ENCODE data around the gene JPH4.
A peak's percentile ranks its signal among the peaks of the same experiment; 100 is the strongest.

JPH4 gene

GRCh38 chr14:23568600-23569331, 9.8 kb downstream of the JPH4 start:
- Histone ChIP-seq H3K56ac (ENCODE audit: low read length) (peak overlapping the region; percentile 8), H3K23ac (ENCODE audit: low read length) (no peak overlapping the region), H3K4me1 (ENCODE audit: control insufficient read depth, low read depth, low read length) (peaks cover 3% of the 10 kb centered on the region), H3K4me2 (ENCODE audit: low read length) (no peak overlapping the region), H4K5ac (ENCODE audit: low read length) (no peak overlapping the region), H3K18ac (ENCODE audit: low read length) (no peak overlapping the region), H3K4ac (ENCODE audit: low read depth, low read length) (no peak overlapping the region), H3K36me3 (ENCODE audit: control insufficient read depth, insufficient read depth, low read length) (no peaks in the 10 kb centered on the region), H2AK5ac (ENCODE audit: low read length) (no peak overlapping the region), H3K79me2 (ENCODE audit: control insufficient read depth, insufficient read depth, low read length) (no peaks in the 10 kb centered on the region), H2BK5ac (ENCODE audit: low read length) (no peak overlapping the region), H2BK120ac (ENCODE audit: low read depth, low read length) (no peak overlapping the region), H3K27ac (ENCODE audit: low read depth, low read length) (no peak overlapping the region), H4K8ac (ENCODE audit: low read depth, low read length) (no peak overlapping the region), H3K9ac (ENCODE audit: low read length) (peak overlapping the region; percentile 51), H3K4me3 (ENCODE audit: low read length) (no peak overlapping the region), H2BK15ac (replicated peaks; ENCODE audit: low read depth) (no peak overlapping the region), H3K79me1 (ENCODE audit: low read length) (peaks cover 8% of the 10 kb centered on the region), H3K27me3 (ENCODE audit: insufficient read depth, low read length, poor library complexity) (no peaks in the 10 kb centered on the region)
- WGBS (ENCODE audit: extremely low coverage, insufficient coverage, low lambda C conversion rate) = no CpG with 5 or more reads among the region's 6 CpGs
- peak; percentile 67 for DNase-seq

- Histone ChIP-seq H3K27ac (ENCODE audit: low read depth, low read length) (no peak overlapping the region), H3K36me3 (ENCODE audit: control insufficient read depth, insufficient read depth, low read length) (no peaks in the 10 kb centered on the region), H4K8ac (ENCODE audit: low read depth, low read length) (no peak overlapping the region), H3K4me1 (ENCODE audit: control insufficient read depth, low read depth, low read length) (peaks cover 3% of the 10 kb centered on the region), H3K56ac (ENCODE audit: low read length) (peak overlapping the region; percentile 50), H2AK5ac (ENCODE audit: low read length) (no peak overlapping the region), H3K23ac (ENCODE audit: low read length) (no peak overlapping the region), H2BK15ac (replicated peaks; ENCODE audit: low read depth) (no peak overlapping the region), H3K4me3 (ENCODE audit: low read length) (no peak overlapping the region), H3K4ac (ENCODE audit: low read depth, low read length) (no peak overlapping the region), H4K5ac (ENCODE audit: low read length) (no peak overlapping the region), H3K4me2 (ENCODE audit: low read length) (no peak overlapping the region), H3K79me2 (ENCODE audit: control insufficient read depth, insufficient read depth, low read length) (no peaks in the 10 kb centered on the region), H2BK120ac (ENCODE audit: low read depth, low read length) (no peak overlapping the region), H3K79me1 (ENCODE audit: low read length) (peaks cover 8% of the 10 kb centered on the region), H3K9ac (ENCODE audit: low read length) (peak overlapping the region; percentile 51), H3K18ac (ENCODE audit: low read length) (no peak overlapping the region), H3K27me3 (ENCODE audit: insufficient read depth, low read length, poor library complexity) (no peaks in the 10 kb centered on the region), H2BK5ac (ENCODE audit: low read length) (no peak overlapping the region)
- DNase-seq = no peak
- no CpG with 5 or more reads among the region's 2 CpGs for WGBS (ENCODE audit: extremely low coverage, insufficient coverage, low lambda C conversion rate)
These were observed 10.5 kb downstream of the JPH4 start for GRCh38 chr14:23568021-23568599.

- H3K36me3 ChIP-seq (ENCODE audit: control insufficient read depth, insufficient read depth, low read length) = peaks cover 2% of the 10 kb centered on the region
- peak within 1 kb of the TSS; percentile 7 for H3K18ac ChIP-seq (ENCODE audit: low read length)
- DNase-seq = peak; percentile 93
- peaks cover 3% of the 10 kb centered on the region for H3K4me1 ChIP-seq (ENCODE audit: control insufficient read depth, low read depth, low read length)
- peak within 1 kb of the TSS; percentile 84 for H3K4me2 ChIP-seq (ENCODE audit: low read length)
- no peak within 1 kb of the TSS for H3K23ac ChIP-seq (ENCODE audit: low read length)
- H3K56ac ChIP-seq (ENCODE audit: low read length) = peak within 1 kb of the TSS; percentile 98
- H3K27me3 ChIP-seq (ENCODE audit: insufficient read depth, low read length, poor library complexity) = no peaks in the 10 kb centered on the region
- H2BK15ac ChIP-seq (replicated peaks; ENCODE audit: low read depth) = no peak within 1 kb of the TSS
- no peak within 1 kb of the TSS for H4K5ac ChIP-seq (ENCODE audit: low read length)
- H2BK5ac ChIP-seq (ENCODE audit: low read length) = peak within 1 kb of the TSS; percentile 84
- no peak within 1 kb of the TSS for H2AK5ac ChIP-seq (ENCODE audit: low read length)
- peak within 1 kb of the TSS; percentile 94 for H3K9ac ChIP-seq (ENCODE audit: low read length)
- H4K8ac ChIP-seq (ENCODE audit: low read depth, low read length) = no peak within 1 kb of the TSS
- no peak within 1 kb of the TSS for H3K4ac ChIP-seq (ENCODE audit: low read depth, low read length)
- peaks cover 8% of the 10 kb centered on the region for H3K79me1 ChIP-seq (ENCODE audit: low read length)
- WGBS (ENCODE audit: extremely low coverage, insufficient coverage, low lambda C conversion rate) = no CpG with 5 or more reads among the region's 53 CpGs
- H2BK120ac ChIP-seq (ENCODE audit: low read depth, low read length) = no peak within 1 kb of the TSS
- H3K79me2 ChIP-seq (ENCODE audit: control insufficient read depth, insufficient read depth, low read length) = no peaks in the 10 kb centered on the region
- peak within 1 kb of the TSS; percentile 91 for H3K4me3 ChIP-seq (ENCODE audit: low read length)
- peak within 1 kb of the TSS; percentile 51 for H3K27ac ChIP-seq (ENCODE audit: low read depth, low read length)
These were observed 11.2 kb downstream of the JPH4 start, which contains the start of gene AP1G2 for GRCh38 chr14:23567186-23568020. Gene AP1G2, minus strand, starts transcription at chr14:23567791. Its CDS starts 477 bp downstream, at chr14:23567314.

GRCh38 chr14:23566778-23567185, 11.8 kb downstream of the JPH4 start:
- peaks cover 8% of the 10 kb centered on the region for H3K79me1 ChIP-seq (ENCODE audit: low read length)
- H4K5ac ChIP-seq (ENCODE audit: low read length) = no peak overlapping the region
- no peak overlapping the region for H3K18ac ChIP-seq (ENCODE audit: low read length)
- no peaks in the 10 kb centered on the region for H3K27me3 ChIP-seq (ENCODE audit: insufficient read depth, low read length, poor library complexity)
- peak overlapping the region; percentile 98 for H3K56ac ChIP-seq (ENCODE audit: low read length)
- H3K79me2 ChIP-seq (ENCODE audit: control insufficient read depth, insufficient read depth, low read length) = no peaks in the 10 kb centered on the region
- WGBS (ENCODE audit: extremely low coverage, insufficient coverage, low lambda C conversion rate) = no CpG with 5 or more reads among the region's 5 CpGs
- no peak overlapping the region for H4K8ac ChIP-seq (ENCODE audit: low read depth, low read length)
- no peak overlapping the region for H3K4ac ChIP-seq (ENCODE audit: low read depth, low read length)
- H3K4me2 ChIP-seq (ENCODE audit: low read length) = peak overlapping the region; percentile 84
- H2BK5ac ChIP-seq (ENCODE audit: low read length) = no peak overlapping the region
- H3K4me3 ChIP-seq (ENCODE audit: low read length) = peak overlapping the region; percentile 91
- no peak overlapping the region for H2BK15ac ChIP-seq (replicated peaks; ENCODE audit: low read depth)
- no peak overlapping the region for H3K23ac ChIP-seq (ENCODE audit: low read length)
- no peak for DNase-seq
- no peak overlapping the region for H2BK120ac ChIP-seq (ENCODE audit: low read depth, low read length)
- H3K9ac ChIP-seq (ENCODE audit: low read length) = peak overlapping the region; percentile 94
- H3K4me1 ChIP-seq (ENCODE audit: control insufficient read depth, low read depth, low read length) = peaks cover 3% of the 10 kb centered on the region
- H3K36me3 ChIP-seq (ENCODE audit: control insufficient read depth, insufficient read depth, low read length) = peaks cover 2% of the 10 kb centered on the region
- no peak overlapping the region for H2AK5ac ChIP-seq (ENCODE audit: low read length)
- H3K27ac ChIP-seq (ENCODE audit: low read depth, low read length) = no peak overlapping the region

GRCh38 chr14:23566112-23566777, 12.3 kb downstream of the JPH4 start:
- no peak overlapping the region for H4K8ac ChIP-seq (ENCODE audit: low read depth, low read length)
- H2BK120ac ChIP-seq (ENCODE audit: low read depth, low read length) = no peak overlapping the region
- H3K18ac ChIP-seq (ENCODE audit: low read length) = no peak overlapping the region
- H3K36me3 ChIP-seq (ENCODE audit: control insufficient read depth, insufficient read depth, low read length) = peaks cover 2% of the 10 kb centered on the region
- no peak overlapping the region for H3K56ac ChIP-seq (ENCODE audit: low read length)
- DNase-seq = no peak
- no peaks in the 10 kb centered on the region for H3K79me2 ChIP-seq (ENCODE audit: control insufficient read depth, insufficient read depth, low read length)
- no peak overlapping the region for H3K4ac ChIP-seq (ENCODE audit: low read depth, low read length)
- H3K27me3 ChIP-seq (ENCODE audit: insufficient read depth, low read length, poor library complexity) = no peaks in the 10 kb centered on the region
- peaks cover 8% of the 10 kb centered on the region for H3K79me1 ChIP-seq (ENCODE audit: low read length)
- peaks cover 3% of the 10 kb centered on the region for H3K4me1 ChIP-seq (ENCODE audit: control insufficient read depth, low read depth, low read length)
- no peak overlapping the region for H3K4me3 ChIP-seq (ENCODE audit: low read length)
- no peak overlapping the region for H3K4me2 ChIP-seq (ENCODE audit: low read length)
- no peak overlapping the region for H3K23ac ChIP-seq (ENCODE audit: low read length)
- WGBS (ENCODE audit: extremely low coverage, insufficient coverage, low lambda C conversion rate) = no CpG with 5 or more reads among the region's 10 CpGs
- no peak overlapping the region for H4K5ac ChIP-seq (ENCODE audit: low read length)
- H2BK5ac ChIP-seq (ENCODE audit: low read length) = no peak overlapping the region
- no peak overlapping the region for H2AK5ac ChIP-seq (ENCODE audit: low read length)
- peak overlapping the region; percentile 94 for H3K9ac ChIP-seq (ENCODE audit: low read length)
- H3K27ac ChIP-seq (ENCODE audit: low read depth, low read length) = no peak overlapping the region
- H2BK15ac ChIP-seq (replicated peaks; ENCODE audit: low read depth) = no peak overlapping the region

Measured in mesendoderm (in vitro differentiated cells).